HepG2 (cell line): Measurements from ENCODE around the gene C5orf47. TPM values are rescaled to one million over a fixed set of nuclear protein-coding genes. Genes with fewer than 3 reads are reported as not detected.

Experiments
- CHD2 ChIP-seq: IDR thresholded peaks from 2 replicates; pipeline ENCODE4 v1.6.1; 2011; ENCODE audit warnings: low read depth, low read length, improper control_type of control experiment
- CSRNP2 ChIP-seq: sonication (generic); formaldehyde crosslinking; conservative IDR thresholded peaks from 2 replicates; pipeline ENCODE4 v1.8.0; 2022; ENCODE audit warnings: low read depth, missing genetic modification reagents
- FOXC1 ChIP-seq: sonication (generic); formaldehyde crosslinking; IDR thresholded peaks from 2 replicates; pipeline ENCODE4 v1.8.0; 2022; ENCODE audit warnings: mild to moderate bottlenecking, missing genetic modification reagents, borderline replicate concordance
- HMGXB3 ChIP-seq: sonication (generic); formaldehyde crosslinking; IDR thresholded peaks from 2 replicates; pipeline ENCODE4 v1.4.0; 2020; ENCODE audit warnings: missing genetic modification reagents, borderline replicate concordance
- HNF4G ChIP-seq, 2 experiments: sonication (generic) in 1 of 2; formaldehyde crosslinking in 1 of 2; IDR thresholded peaks; 2 replicates each; pipeline versions ENCODE4 v1.4.0 to v1.6.1; 2011 to 2020; ENCODE audit warnings: borderline replicate concordance in 2 of 2, low read depth in 2 of 2, mild to moderate bottlenecking in 2 of 2, low read length in 1 of 2, missing genetic modification reagents in 1 of 2, moderate library complexity in 1 of 2
- HOXD1 ChIP-seq: sonication (generic); formaldehyde crosslinking; IDR thresholded peaks from 2 replicates; pipeline ENCODE4 v1.5.0; 2020; ENCODE audit warnings: missing genetic modification reagents
- MAFG ChIP-seq: sonication (generic); formaldehyde crosslinking; IDR thresholded peaks from 2 replicates; pipeline ENCODE4 v1.5.1; 2020; ENCODE audit warnings: mild to moderate bottlenecking, missing genetic modification reagents
- NFE2 ChIP-seq: sonication (generic); formaldehyde crosslinking; IDR thresholded peaks from 2 replicates; pipeline ENCODE4 v1.4.0; 2020; ENCODE audit warnings: missing genetic modification reagents
- RFXAP ChIP-seq: sonication (generic); formaldehyde crosslinking; IDR thresholded peaks from 2 replicates; pipeline ENCODE4 v1.4.0; 2020; ENCODE audit warnings: missing genetic modification reagents, borderline replicate concordance
- SNAPC4 ChIP-seq: sonication (generic); formaldehyde crosslinking; IDR thresholded peaks from 2 replicates; pipeline ENCODE4 v1.4.0; 2020; ENCODE audit warnings: mild to moderate bottlenecking, missing genetic modification reagents
- TP53 ChIP-seq: sonication (generic); formaldehyde crosslinking; conservative IDR thresholded peaks from 2 replicates; pipeline ENCODE4 v1.4.0; 2020; ENCODE audit warnings: missing genetic modification reagents
- TRIM22 ChIP-seq: fragments of 450-650 bp; IDR thresholded peaks from 2 replicates; pipeline ENCODE4 v1.6.1; 2017
- ZBTB1 ChIP-seq: sonication (generic); formaldehyde crosslinking; IDR thresholded peaks from 2 replicates; pipeline ENCODE4 v1.4.0; 2020; ENCODE audit warnings: missing genetic modification reagents, borderline replicate concordance
- ZNF121 ChIP-seq: sonication (generic); formaldehyde crosslinking; IDR thresholded peaks from 2 replicates; pipeline ENCODE4 v1.5.0; 2020; ENCODE audit warnings: mild to moderate bottlenecking, missing genetic modification reagents
- ZNF567 ChIP-seq: sonication (generic); formaldehyde crosslinking; IDR thresholded peaks from 2 replicates; pipeline ENCODE4 v1.8.1; 2023; ENCODE audit warnings: mild to moderate bottlenecking, missing genetic modification reagents, borderline replicate concordance
- ZNF672 ChIP-seq: sonication (generic); formaldehyde crosslinking; IDR thresholded peaks from 2 replicates; pipeline ENCODE4 v1.8.1; 2022; ENCODE audit warnings: missing genetic modification reagents
- ZNF883 ChIP-seq: sonication (generic); formaldehyde crosslinking; IDR thresholded peaks from 2 replicates; pipeline ENCODE4 v1.5.1; 2020; ENCODE audit warnings: mild to moderate bottlenecking, missing genetic modification reagents; ENCODE audit errors: not compliant biosample characterization
- polyA plus RNA-seq, 8 experiments: library from polyadenylated mRNA; depleted of rRNA in 3 of 8; stranded (reverse) in 7 of 8; unstranded in 1 of 8; fragments of >200 nt; fragmentation: Illumina TruSeq in 4 of 8; extraction: Trizol in 4 of 8; gene quantifications; 2 replicates each; pipeline versions ENCODE4 v1.2.1 to v1.2.3, GENCODE V29; 2011 to 2016; ENCODE audit warnings: low read depth in 4 of 8, missing spikeins in 1 of 8, mixed read lengths in 1 of 8; ENCODE audit not compliant: insufficient read depth in 1 of 8
- total RNA-seq, 5 experiments: library from RNA; depleted of rRNA; stranded (reverse); fragments of >200 nt; fragmentation: Illumina TruSeq; extraction: Trizol; gene quantifications; 2 replicates each; pipeline ENCODE4 v1.2.3, GENCODE V29; 2016; ENCODE audit warnings: low read depth in 1 of 5

Gene C5orf47
- total and polyA plus RNA-seq, 2 of the 13 experiments (the other 11 are each of a cell fraction or from before 2014, with no cell fraction given), result not detected

- TF ChIP-seq TRIM22 (no peak), ZNF121 (CRISPR knock-in tag) (peak; percentile 53), FOXC1 (CRISPR knock-in tag) (peak; percentile 67; the same call in 1 of the 2 replicates), SNAPC4 (CRISPR knock-in tag) (no peak), ZNF672 (CRISPR knock-in tag) (no peak), CHD2 (no peak), ZNF883 (CRISPR knock-in tag) (no peak), MAFG (CRISPR knock-in tag) (no peak), NFE2 (CRISPR knock-in tag) (no peak), TP53 (CRISPR knock-in tag) (no peak), HOXD1 (no peak), RFXAP (CRISPR knock-in tag) (no peak), ZBTB1 (CRISPR knock-in tag) (no peak), CSRNP2 (CRISPR knock-in tag) (no peak), ZNF567 (CRISPR knock-in tag) (0 out of 2 replicates have a peak, but pooled peaks have one; percentile 46), HNF4G (IDR thresholded peaks at IDR 0.05; ENCODE audit: borderline replicate concordance, low read depth, low read length) (no peak), HNF4G (CRISPR knock-in tag; IDR thresholded peaks at IDR 0.05; ENCODE audit: borderline replicate concordance, low read depth) (no peak), HMGXB3 (CRISPR knock-in tag) (no peak)
These were observed 47.1 kb upstream of the C5orf47 start (continued) for GRCh38 chr5:173941758-173942401.
